Suprapubic skin (tissue), 4 donors: Measurements from ENCODE around the gene MID2. TPM values are rescaled to one million over a fixed set of nuclear protein-coding genes. Genes with fewer than 3 reads are reported as not detected.

Source experiments
- DNase-seq, 2 donors: peaks; one replicate each; pipeline ENCODE4 v3.0.0-alpha.2; 2019; ENCODE audit warnings: low spot score in 2 of 2
- H3K27ac ChIP-seq: fragments of 200-600 bp; sonication (generic); one replicate; pipeline ENCODE4 v1.5.1; 2019
- H3K27me3 ChIP-seq: fragments of 200-600 bp; sonication (generic); one replicate; pipeline ENCODE4 v1.5.1; 2019
- H3K36me3 ChIP-seq: fragments of 200-600 bp; sonication (generic); one replicate; pipeline ENCODE4 v1.5.1; 2019
- H3K4me1 ChIP-seq: fragments of 200-600 bp; sonication (generic); one replicate; pipeline ENCODE4 v1.5.1; 2019
- H3K4me3 ChIP-seq: fragments of 200-600 bp; sonication (generic); one replicate; pipeline ENCODE4 v1.5.1; 2019; ENCODE audit warnings: mild to moderate bottlenecking
- H3K9me3 ChIP-seq: fragments of 200-600 bp; sonication (generic); one replicate; pipeline ENCODE4 v1.5.1; 2019
- CTCF ChIP-seq, 2 donors: fragments of 200-600 bp in 1 of 2; fragments of 450-650 bp in 1 of 2; sonication (generic) in 1 of 2; IDR thresholded peaks; one replicate each; pipeline ENCODE4 v1.5.1; 2016 to 2019; ENCODE audit warnings: antibody characterized with exemption in 2 of 2, mild to moderate bottlenecking in 1 of 2, moderate library complexity in 1 of 2
- EP300 ChIP-seq: sonication (generic); formaldehyde crosslinking; IDR thresholded peaks from one replicate; pipeline ENCODE4 v1.6.1; 2017; ENCODE audit warnings: antibody characterized with exemption
- POLR2A ChIP-seq, 2 donors: fragments of 450-650 bp; IDR thresholded peaks; one replicate each; pipeline ENCODE4 v1.6.1; 2017; ENCODE audit warnings: antibody characterized with exemption in 2 of 2, mild to moderate bottlenecking in 2 of 2, moderate library complexity in 2 of 2
- POLR2AphosphoS5 ChIP-seq, 3 donors: sonication (generic); formaldehyde crosslinking; IDR thresholded peaks; one replicate each; pipeline ENCODE4 v1.6.1; 2017; ENCODE audit warnings: antibody characterized with exemption in 3 of 3
- WGBS: methylation state at CpG from one replicate; pipeline ENCODE4 v1.1.5; 2018; 5-methylcytosine and 5-hydroxymethylcytosine counted together
- total RNA-seq, 4 donors: library from RNA; depleted of rRNA; stranded (reverse); fragments of >200 nt; gene quantifications; one replicate each; pipeline ENCODE4 v1.1.0, GENCODE V29; 2016

Gene MID2
- total RNA-seq, 4 donors from 2014 or later: 31.8 to 50.9 (median 36.1) TPM

GRCh38 chrX:107831071-107831730 lies 5.5 kb downstream of the MID2 start:
- H3K27me3 ChIP-seq: no peaks in the 10 kb centered on the region
- H3K27ac ChIP-seq: no peak overlapping the region
- no peak for TF ChIP-seq POLR2A (IDR thresholded peaks at IDR 0.05)
- TF ChIP-seq EP300: no peak
- TF ChIP-seq CTCF (IDR thresholded peaks at IDR 0.05): no peak
- no peak for TF ChIP-seq POLR2AphosphoS5 (IDR thresholded peaks at IDR 0.05)
- H3K36me3 ChIP-seq: no peaks in the 10 kb centered on the region
- no peak overlapping the region for H3K4me3 ChIP-seq
- no peak for DNase-seq
- WGBS: 78% methylated on average over 7 of the region's 7 CpGs
- H3K4me1 ChIP-seq: peaks cover 11% of the 10 kb centered on the region
- no peaks in the 10 kb centered on the region for H3K9me3 ChIP-seq

GRCh38 chrX:107834275-107835201 lies 8.9 kb downstream of the MID2 start:
- H3K27me3 ChIP-seq: no peaks in the 10 kb centered on the region
- 85% methylated on average over 3 of the region's 3 CpGs for WGBS

GRCh38 chrX:107836958-107837357 lies 11.3 kb downstream of the MID2 start:
- no peaks in the 10 kb centered on the region for H3K4me1 ChIP-seq
- no peaks in the 10 kb centered on the region for H3K27me3 ChIP-seq
- H3K27ac ChIP-seq: no peak overlapping the region
- H3K36me3 ChIP-seq: peaks cover 5% of the 10 kb centered on the region
- TF ChIP-seq EP300 (no peak), POLR2A (IDR thresholded peaks at IDR 0.05) (no peak), CTCF (IDR thresholded peaks at IDR 0.05) (no peak), POLR2AphosphoS5 (IDR thresholded peaks at IDR 0.05) (no peak)
- 91% methylated on average over 2 of the region's 2 CpGs for WGBS
- no peak for DNase-seq
- no peak overlapping the region for H3K4me3 ChIP-seq
- no peaks in the 10 kb centered on the region for H3K9me3 ChIP-seq

More at GRCh38 chrX:107834275-107835201, 8.9 kb downstream of the MID2 start:
- no peak for DNase-seq
- Histone ChIP-seq H3K4me3 (no peak overlapping the region), H3K36me3 (no peaks in the 10 kb centered on the region), H3K27ac (no peak overlapping the region), H3K4me1 (peaks cover 3% of the 10 kb centered on the region), H3K9me3 (no peaks in the 10 kb centered on the region)
- TF ChIP-seq CTCF (IDR thresholded peaks at IDR 0.05): no peak

- peaks cover 5% of the 10 kb centered on the region for H3K36me3 ChIP-seq
- H3K27me3 ChIP-seq: no peaks in the 10 kb centered on the region
- H3K4me1 ChIP-seq: no peaks in the 10 kb centered on the region
- 86% methylated on average over 11 of the region's 15 CpGs for WGBS
- no peak overlapping the region for H3K27ac ChIP-seq
- H3K4me3 ChIP-seq: no peak overlapping the region
- TF ChIP-seq POLR2AphosphoS5 (IDR thresholded peaks at IDR 0.05): no peak
- TF ChIP-seq POLR2A (IDR thresholded peaks at IDR 0.05): no peak
- no peak for TF ChIP-seq EP300
- TF ChIP-seq CTCF (IDR thresholded peaks at IDR 0.05): no peak
- no peaks in the 10 kb centered on the region for H3K9me3 ChIP-seq
- no peak for DNase-seq
Measured at GRCh38 chrX:107840971-107841370, 15.3 kb downstream of the MID2 start.

GRCh38 chrX:107842715-107843400 lies 17.2 kb downstream of the MID2 start:
- Histone ChIP-seq H3K27ac (no peak overlapping the region), H3K36me3 (peaks cover 5% of the 10 kb centered on the region), H3K4me1 (no peaks in the 10 kb centered on the region), H3K4me3 (no peak overlapping the region), H3K9me3 (no peaks in the 10 kb centered on the region), H3K27me3 (no peaks in the 10 kb centered on the region)
- TF ChIP-seq CTCF (IDR thresholded peaks at IDR 0.05) (no peak), EP300 (no peak), POLR2A (IDR thresholded peaks at IDR 0.05) (no peak), POLR2AphosphoS5 (IDR thresholded peaks at IDR 0.05) (no peak)
- DNase-seq: no peak
- 76% methylated on average over 6 of the region's 6 CpGs for WGBS
